ENCODE measurements around the gene PIP4K2C. TPM values are rescaled to one million over a fixed set of nuclear protein-coding genes. Genes with fewer than 3 reads are reported as not detected.
"Not testable (repeated sequence)": the region's sequence is repeated elsewhere in the genome, so short reads cannot be mapped to it uniquely, and the experiment has no call there.

PIP4K2C gene
- total and polyA plus RNA-seq, 5 donors from 2014 or later = 24.6 to 38.6 (median 32.1) TPM

DNA sequence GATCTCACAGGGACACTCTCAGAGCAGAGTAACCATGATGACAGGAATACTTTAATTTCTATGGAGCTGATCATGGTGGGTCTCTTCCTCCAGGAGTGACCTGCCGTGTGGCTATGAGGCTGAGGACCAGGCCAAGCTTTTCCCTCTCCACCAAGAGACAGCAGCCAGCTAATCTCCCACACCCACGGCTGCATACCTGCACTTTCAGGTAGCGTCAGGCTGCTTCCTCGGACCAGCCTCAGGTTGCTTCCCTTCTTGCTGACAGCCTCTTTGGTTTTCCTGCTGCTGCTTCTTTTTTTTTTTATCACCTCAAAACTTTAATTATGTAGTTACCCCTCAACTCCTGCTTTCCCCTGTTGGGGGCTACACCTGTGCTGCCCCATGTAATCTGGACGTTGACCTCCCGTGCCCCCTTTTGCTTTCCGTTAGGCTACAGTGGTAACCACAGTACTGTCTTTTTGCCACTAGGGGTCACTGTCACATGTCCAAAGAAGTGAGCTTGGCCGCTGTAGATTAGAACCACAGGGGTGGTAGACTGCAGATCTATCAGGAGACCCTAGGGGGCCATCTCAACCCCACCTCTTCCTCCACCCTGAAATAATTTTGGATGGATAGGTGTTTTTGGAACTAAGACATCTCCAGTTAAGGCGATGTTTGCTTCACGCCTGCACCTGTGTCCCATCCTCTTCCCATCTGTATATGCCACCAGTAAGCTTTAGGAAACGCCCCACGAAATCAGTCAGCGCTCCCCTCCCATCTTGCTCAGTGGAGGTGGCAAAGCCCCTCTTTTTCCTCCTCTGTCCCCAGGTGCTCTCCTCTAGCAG lies 7.8 kb upstream of the PIP4K2C start:
- ATAC-seq (ENCODE audit: low read depth in 2 of 2) (peak; percentile 97 to 99), DNase-seq (peak; percentile 64 to 85 (median 76))
- H3K4me1 Mint-ChIP-seq = peaks cover 0 to 8% (median 5%) of the 10 kb centered on the region in 4 donors
- Histone ChIP-seq H3K9me3 (ENCODE audit: control insufficient read depth in 2 of 2, low read length in 2 of 2) (no peaks in the 10 kb centered on the region), H3K36me3 (ENCODE audit: control insufficient read depth, insufficient read depth, low read length) (no peaks in the 10 kb centered on the region), H3K27me3 (ENCODE audit: control insufficient read depth, insufficient read depth, low read length) (peaks cover 14% of the 10 kb centered on the region), H3K4me3 (ENCODE audit: low read depth, low read length) (no peak overlapping the region), H3K4me1 (ENCODE audit: control insufficient read depth, insufficient read depth, low read length, poor library complexity, severe bottlenecking) (peaks cover 5% of the 10 kb centered on the region), H3K27ac (ENCODE audit: insufficient read depth, low read length, poor library complexity, severe bottlenecking) (no peak overlapping the region)
- no peaks in the 10 kb centered on the region for H3K9me3 Mint-ChIP-seq
- peaks cover 12% of the 10 kb centered on the region for H3K27me3 Mint-ChIP-seq
- H3K36me3 Mint-ChIP-seq = no peaks in the 10 kb centered on the region
- peak overlapping the region in 1 of 4 donors; percentile 43 for H3K4me3 Mint-ChIP-seq
- H3K27ac Mint-ChIP-seq = peak overlapping the region in 1 of 3 donors; percentile 12

- H3K9me3 Mint-ChIP-seq = no peaks in the 10 kb centered on the region
- Histone ChIP-seq H3K36me3 (ENCODE audit: control insufficient read depth, insufficient read depth, low read length) (no peaks in the 10 kb centered on the region), H3K27me3 (ENCODE audit: control insufficient read depth, insufficient read depth, low read length) (peaks cover 14% of the 10 kb centered on the region), H3K9me3 (ENCODE audit: control insufficient read depth in 2 of 2, low read length in 2 of 2) (no peaks in the 10 kb centered on the region), H3K27ac (ENCODE audit: insufficient read depth, low read length, poor library complexity, severe bottlenecking) (no peak overlapping the region), H3K4me1 (ENCODE audit: control insufficient read depth, insufficient read depth, low read length, poor library complexity, severe bottlenecking) (peaks cover 5% of the 10 kb centered on the region), H3K4me3 (ENCODE audit: low read depth, low read length) (no peak overlapping the region)
- H3K4me3 Mint-ChIP-seq = peak overlapping the region in 1 of 4 donors; percentile 43
- DNase-seq (no peak), ATAC-seq (ENCODE audit: low read depth in 2 of 2) (no peak)
- H3K27ac Mint-ChIP-seq = peak overlapping the region in 1 of 3 donors; percentile 42
- peaks cover 0 to 8% (median 5%) of the 10 kb centered on the region in 4 donors for H3K4me1 Mint-ChIP-seq
- H3K36me3 Mint-ChIP-seq = no peaks in the 10 kb centered on the region
- peaks cover 12% of the 10 kb centered on the region for H3K27me3 Mint-ChIP-seq
Measured at GRCh38 chr12:57584050-57584449, 6.9 kb upstream of the PIP4K2C start.

DNA sequence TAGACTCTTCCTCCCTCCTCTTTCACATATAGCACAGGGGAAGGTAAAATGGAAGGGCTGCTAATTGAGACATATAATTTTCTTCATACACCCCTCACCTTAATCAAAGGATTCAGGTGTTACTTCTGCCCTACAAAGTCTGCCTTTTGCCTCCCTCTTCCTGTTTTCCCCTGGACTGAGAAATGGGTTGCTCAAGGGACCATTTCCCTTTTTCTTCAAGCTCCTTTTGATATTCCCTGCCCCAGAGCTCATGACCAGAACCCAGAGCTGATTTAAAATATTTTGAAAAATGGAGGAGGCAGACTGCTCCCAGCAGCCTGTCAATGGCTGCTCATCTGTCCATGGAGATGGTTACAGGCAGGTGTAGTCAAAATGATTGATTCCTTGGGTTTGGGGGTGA lies 6.3 kb upstream of the PIP4K2C start:
- no peaks in the 10 kb centered on the region for H3K36me3 Mint-ChIP-seq
- Histone ChIP-seq H3K9me3 (ENCODE audit: control insufficient read depth in 2 of 2, low read length in 2 of 2) (no peaks in the 10 kb centered on the region), H3K27me3 (ENCODE audit: control insufficient read depth, insufficient read depth, low read length) (peaks cover 14% of the 10 kb centered on the region), H3K36me3 (ENCODE audit: control insufficient read depth, insufficient read depth, low read length) (no peaks in the 10 kb centered on the region), H3K27ac (ENCODE audit: insufficient read depth, low read length, poor library complexity, severe bottlenecking) (no peak overlapping the region), H3K4me1 (ENCODE audit: control insufficient read depth, insufficient read depth, low read length, poor library complexity, severe bottlenecking) (peaks cover 5% of the 10 kb centered on the region), H3K4me3 (ENCODE audit: low read depth, low read length) (no peak overlapping the region)
- peaks cover 12% of the 10 kb centered on the region for H3K27me3 Mint-ChIP-seq
- peaks cover 0 to 8% (median 5%) of the 10 kb centered on the region in 4 donors for H3K4me1 Mint-ChIP-seq
- DNase-seq = no peak
- ATAC-seq (ENCODE audit: low read depth in 2 of 2) = no peak
- no peaks in the 10 kb centered on the region for H3K9me3 Mint-ChIP-seq
- no peak overlapping the region for H3K27ac Mint-ChIP-seq
- H3K4me3 Mint-ChIP-seq = no peak overlapping the region

DNA sequence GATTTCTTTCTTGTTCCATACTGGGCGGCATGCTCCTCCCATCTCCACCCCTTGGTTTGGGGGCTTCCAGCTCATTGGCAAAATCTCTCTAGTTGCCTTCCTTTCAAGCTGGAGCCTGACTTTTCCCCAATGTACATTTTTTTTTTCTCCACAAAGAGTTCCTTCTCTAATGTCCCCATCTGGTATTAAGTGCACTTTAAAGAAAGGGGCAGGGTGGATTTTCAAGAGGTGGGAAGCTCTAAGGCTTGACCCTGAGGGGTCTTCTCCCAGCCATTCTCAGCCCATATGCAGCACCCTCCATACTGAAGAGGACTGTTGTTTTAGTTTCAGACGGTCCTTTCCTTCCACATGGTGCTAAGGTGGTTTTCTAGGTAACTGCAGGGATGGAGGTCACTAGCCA lies 5.8 kb upstream of the PIP4K2C start:
- Mint-ChIP-seq H3K27ac (no peak overlapping the region), H3K36me3 (no peaks in the 10 kb centered on the region), H3K4me1 (peaks cover 0 to 8% (median 5%) of the 10 kb centered on the region in 4 donors), H3K4me3 (no peak overlapping the region), H3K27me3 (peaks cover 12% of the 10 kb centered on the region), H3K9me3 (no peaks in the 10 kb centered on the region)
- DNase-seq (no peak), ATAC-seq (ENCODE audit: low read depth in 2 of 2) (no peak)
- H3K9me3 ChIP-seq (ENCODE audit: control insufficient read depth in 2 of 2, low read length in 2 of 2) = no peaks in the 10 kb centered on the region
- H3K4me1 ChIP-seq (ENCODE audit: control insufficient read depth, insufficient read depth, low read length, poor library complexity, severe bottlenecking) = peaks cover 5% of the 10 kb centered on the region
- no peaks in the 10 kb centered on the region for H3K36me3 ChIP-seq (ENCODE audit: control insufficient read depth, insufficient read depth, low read length)
- H3K4me3 ChIP-seq (ENCODE audit: low read depth, low read length) = no peak overlapping the region
- H3K27me3 ChIP-seq (ENCODE audit: control insufficient read depth, insufficient read depth, low read length) = peaks cover 14% of the 10 kb centered on the region
- H3K27ac ChIP-seq (ENCODE audit: insufficient read depth, low read length, poor library complexity, severe bottlenecking) = no peak overlapping the region

GRCh38 chr12:57586128-57586527 lies 4.9 kb upstream of the PIP4K2C start:
- Histone ChIP-seq H3K27me3 (ENCODE audit: control insufficient read depth, insufficient read depth, low read length) (peaks cover 14% of the 10 kb centered on the region), H3K4me3 (ENCODE audit: low read depth, low read length) (no peak overlapping the region), H3K36me3 (ENCODE audit: control insufficient read depth, insufficient read depth, low read length) (no peaks in the 10 kb centered on the region), H3K27ac (ENCODE audit: insufficient read depth, low read length, poor library complexity, severe bottlenecking) (no peak overlapping the region), H3K4me1 (ENCODE audit: control insufficient read depth, insufficient read depth, low read length, poor library complexity, severe bottlenecking) (peaks cover 15% of the 10 kb centered on the region), H3K9me3 (ENCODE audit: control insufficient read depth in 2 of 2, low read length in 2 of 2) (no peaks in the 10 kb centered on the region)
- Mint-ChIP-seq H3K27ac (no peak overlapping the region), H3K4me3 (no peak overlapping the region), H3K4me1 (peaks cover 6 to 14% (median 10%) of the 10 kb centered on the region in 4 donors), H3K36me3 (no peaks in the 10 kb centered on the region), H3K9me3 (peaks cover 0 to 1% (median 0%) of the 10 kb centered on the region in 7 donors), H3K27me3 (peaks cover 12% of the 10 kb centered on the region)
- DNase-seq = no peak
- no peak for ATAC-seq (ENCODE audit: low read depth in 2 of 2)

DNA sequence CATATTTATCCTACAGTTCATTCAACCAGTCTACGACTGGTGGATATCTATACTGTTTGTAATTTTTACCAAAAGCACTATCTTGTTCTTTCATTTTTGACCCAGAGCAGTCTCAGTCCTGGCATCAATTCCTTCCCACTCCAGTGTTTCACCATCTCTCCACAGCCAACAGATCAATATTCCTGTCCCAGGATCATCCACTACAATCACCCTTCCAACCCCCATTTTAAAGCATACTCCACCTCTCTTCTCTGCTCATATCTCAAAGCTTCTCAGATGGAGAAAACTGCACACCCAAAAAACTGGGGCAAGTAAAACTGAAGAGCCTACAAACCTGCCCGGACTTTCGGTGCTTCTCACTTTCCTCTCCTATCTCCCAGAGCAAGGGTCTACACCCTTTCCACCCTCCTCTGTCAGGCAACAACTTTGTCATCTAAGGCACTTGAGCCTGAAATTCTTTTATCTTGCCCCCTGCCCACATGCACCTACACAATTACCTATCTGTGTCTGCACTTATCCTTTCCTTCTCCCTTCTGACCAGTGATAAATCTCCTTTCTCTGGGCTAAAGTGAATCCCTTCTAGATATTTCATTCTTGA lies 4.1 kb upstream of the PIP4K2C start:
- H3K27me3 ChIP-seq (ENCODE audit: control insufficient read depth, insufficient read depth, low read length) = peaks cover 14% of the 10 kb centered on the region
- Mint-ChIP-seq H3K4me1 (peaks cover 7 to 21% (median 15%) of the 10 kb centered on the region in 4 donors), H3K27ac (no peak overlapping the region), H3K4me3 (no peak overlapping the region), H3K36me3 (no peaks in the 10 kb centered on the region), H3K27me3 (peaks cover 12% of the 10 kb centered on the region), H3K9me3 (peaks cover 0 to 1% (median 0%) of the 10 kb centered on the region in 7 donors)
- no peaks in the 10 kb centered on the region for H3K9me3 ChIP-seq (ENCODE audit: control insufficient read depth in 2 of 2, low read length in 2 of 2)
- H3K27ac ChIP-seq (ENCODE audit: insufficient read depth, low read length, poor library complexity, severe bottlenecking) = no peak overlapping the region
- ATAC-seq (ENCODE audit: low read depth in 2 of 2) (no peak), DNase-seq (no peak)
- H3K4me1 ChIP-seq (ENCODE audit: control insufficient read depth, insufficient read depth, low read length, poor library complexity, severe bottlenecking) = peaks cover 23% of the 10 kb centered on the region
- no peak overlapping the region for H3K4me3 ChIP-seq (ENCODE audit: low read depth, low read length)
- no peaks in the 10 kb centered on the region for H3K36me3 ChIP-seq (ENCODE audit: control insufficient read depth, insufficient read depth, low read length)

DNA sequence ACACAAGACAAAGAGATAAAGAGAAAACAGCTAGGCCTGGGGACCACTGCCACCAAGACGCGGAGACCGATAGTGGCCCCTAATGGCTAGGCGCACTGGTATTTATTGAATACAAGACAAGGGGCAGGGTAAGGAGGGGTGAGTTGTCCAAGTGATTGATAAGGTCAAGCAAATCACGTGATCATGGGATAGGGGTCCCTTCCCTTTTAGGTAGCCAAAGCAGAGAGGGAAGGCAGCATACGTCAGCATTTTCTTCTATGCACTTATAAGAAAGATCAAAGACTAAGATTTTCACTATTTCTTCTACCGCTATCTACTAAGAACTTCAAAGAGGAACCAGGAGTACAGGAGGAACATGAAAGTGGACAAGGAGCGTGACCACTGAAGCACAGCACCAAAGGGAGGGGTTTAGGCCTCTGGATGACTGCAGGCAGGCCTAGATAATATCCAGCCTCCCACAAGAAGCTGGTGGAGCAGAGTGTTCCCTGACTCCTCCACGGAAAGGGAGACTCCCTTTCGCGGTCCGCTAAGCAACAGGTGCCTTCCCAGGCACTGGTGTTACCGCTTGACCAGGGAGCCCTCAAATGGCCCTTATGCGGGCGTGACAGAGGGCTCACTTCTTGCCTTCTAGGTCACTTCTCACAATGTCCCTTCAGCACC lies 1.9 kb upstream of the PIP4K2C start:
- Histone ChIP-seq H3K4me1 (ENCODE audit: control insufficient read depth, insufficient read depth, low read length, poor library complexity, severe bottlenecking) (peaks cover 35% of the 10 kb centered on the region), H3K27me3 (ENCODE audit: control insufficient read depth, insufficient read depth, low read length) (peaks cover 12% of the 10 kb centered on the region)
- H3K36me3 Mint-ChIP-seq; H3K36me3 ChIP-seq (ENCODE audit: control insufficient read depth, insufficient read depth, low read length); H3K27me3 Mint-ChIP-seq; H3K27ac Mint-ChIP-seq; H3K9me3 ChIP-seq (ENCODE audit: control insufficient read depth in 2 of 2, low read length in 2 of 2); DNase-seq; H3K27ac ChIP-seq (ENCODE audit: insufficient read depth, low read length, poor library complexity, severe bottlenecking); H3K9me3 Mint-ChIP-seq; ATAC-seq (ENCODE audit: low read depth in 2 of 2); H3K4me3 ChIP-seq (ENCODE audit: low read depth, low read length); H3K4me3 Mint-ChIP-seq: not testable (repeated sequence)
- peaks cover 13 to 33% (median 25%) of the 10 kb centered on the region in 4 donors for H3K4me1 Mint-ChIP-seq

Measured in CD4-positive, CD25-positive, alpha-beta regulatory T cell (primary cell).